OCI-LY1 (cell line): Measurements from ENCODE around the gene CARMIL1.
A peak's percentile ranks its signal among the peaks of the same experiment; 100 is the strongest.

Experiments used
- H2AFZ ChIP-seq: fragments of 200-600 bp; sonication (generic), shearing (Covaris generic); 2 replicates; pipeline ENCODE4 v1.6.0; 2014; ENCODE audit warnings: antibody characterized with exemption, mild to moderate bottlenecking, low read length
- H3F3A ChIP-seq: fragments of 200-600 bp; sonication (generic), shearing (Covaris generic); 2 replicates; pipeline ENCODE4 v1.6.0; 2014; ENCODE audit warnings: mild to moderate bottlenecking, antibody characterized with exemption, low read length, moderate library complexity; ENCODE audit not compliant: insufficient read depth
- H3K27ac ChIP-seq: fragments of 200-600 bp; sonication (generic); 2 replicates; pipeline ENCODE4 v1.5.1; 2014; ENCODE audit warnings: low read length, mixed run types, mild to moderate bottlenecking, low read depth; ENCODE audit not compliant: poor library complexity, severe bottlenecking
- H3K27me3 ChIP-seq: fragments of 200-600 bp; sonication (generic); 2 replicates; pipeline ENCODE4 v1.6.0; 2014; ENCODE audit warnings: antibody characterized with exemption, mild to moderate bottlenecking, low read length, moderate library complexity; ENCODE audit not compliant: insufficient read depth
- H3K36me3 ChIP-seq: fragments of 200-600 bp; sonication (generic); 2 replicates; pipeline ENCODE4 v1.6.1; 2014; ENCODE audit warnings: mild to moderate bottlenecking, antibody characterized with exemption, low read length, moderate library complexity, mixed read lengths; ENCODE audit not compliant: insufficient read depth
- H3K4me1 ChIP-seq: fragments of 200-600 bp; sonication (generic); 2 replicates; pipeline ENCODE4 v1.5.1; 2014; ENCODE audit warnings: mild to moderate bottlenecking, low read length, moderate library complexity; ENCODE audit not compliant: insufficient read depth, severe bottlenecking
- H3K4me2 ChIP-seq: fragments of 200-600 bp; sonication (generic), shearing (Covaris generic); 2 replicates; pipeline ENCODE4 v1.6.1; 2014; ENCODE audit warnings: low read length
- H3K4me3 ChIP-seq: fragments of 200-600 bp; sonication (generic); 2 replicates; pipeline ENCODE4 v1.5.1; 2014; ENCODE audit warnings: low read length, low read depth, mild to moderate bottlenecking, mixed read lengths; ENCODE audit not compliant: poor library complexity, severe bottlenecking
- H3K79me2 ChIP-seq: fragments of 200-600 bp; shearing (Covaris generic); 2 replicates; pipeline ENCODE4 v1.6.1; 2016; ENCODE audit warnings: mixed run types, low read length, mixed read lengths; ENCODE audit not compliant: insufficient read depth
- H3K9ac ChIP-seq: fragments of 200-600 bp; sonication (generic), shearing (Covaris generic); 2 replicates; pipeline ENCODE4 v1.6.1; 2014; ENCODE audit warnings: mild to moderate bottlenecking, low read length, mixed read lengths
- H3K9me2 ChIP-seq: fragments of 200-600 bp; sonication (generic), shearing (Covaris generic); 2 replicates; pipeline ENCODE4 v1.6.1; 2014; ENCODE audit warnings: low read depth, mild to moderate bottlenecking, low read length, mixed read lengths
- H3K9me3 ChIP-seq: fragments of 200-600 bp; shearing (Covaris generic); 2 replicates; pipeline ENCODE4 v1.6.1; 2014; ENCODE audit warnings: low read length, mixed read lengths
- H4K20me1 ChIP-seq: fragments of 200-600 bp; sonication (generic), shearing (Covaris generic); 2 replicates; pipeline ENCODE4 v1.6.0; 2016; ENCODE audit warnings: mild to moderate bottlenecking, low read length; ENCODE audit not compliant: insufficient read depth
- CTCF ChIP-seq: fragments of 200-600 bp; sonication (generic), shearing (Covaris generic); IDR thresholded peaks from 2 replicates; pipeline ENCODE4 v1.5.1; 2017; ENCODE audit warnings: mild to moderate bottlenecking, antibody characterized with exemption, low read length, moderate library complexity, mixed read lengths
- EZH2 ChIP-seq: fragments of 200-600 bp; sonication (generic), shearing (Covaris generic); IDR thresholded peaks from 2 replicates; pipeline ENCODE4 v1.8.0; 2017; ENCODE audit warnings: borderline replicate concordance, mixed run types, mild to moderate bottlenecking, antibody characterized with exemption, low read length, moderate library complexity, mixed read lengths

Gene CARMIL1

GRCh38 chr6:25415274-25415673 is 136.1 kb downstream of the CARMIL1 start:
- no peak overlapping the region for H3K4me3 ChIP-seq
- H3K9me3 ChIP-seq, result no peaks in the 10 kb centered on the region
- H3K27me3 ChIP-seq, result no peaks in the 10 kb centered on the region
- peaks cover 23% of the 10 kb centered on the region for H3K79me2 ChIP-seq
- no peaks in the 10 kb centered on the region for H4K20me1 ChIP-seq
- H3K4me1 ChIP-seq, result peaks cover 99% of the 10 kb centered on the region
- H2AFZ ChIP-seq, result no peak overlapping the region
- H3K9ac ChIP-seq, result no peak overlapping the region
- TF ChIP-seq EZH2, result no peak
- TF ChIP-seq CTCF, result no peak
- H3K36me3 ChIP-seq, result no peaks in the 10 kb centered on the region
- H3K4me2 ChIP-seq, result no peak overlapping the region
- H3K9me2 ChIP-seq, result no peaks in the 10 kb centered on the region
- H3K27ac ChIP-seq, result peak overlapping the region; percentile 99
- no peaks in the 10 kb centered on the region for H3F3A ChIP-seq

- Histone ChIP-seq H3K4me1 (peaks cover 99% of the 10 kb centered on the region), H3K4me3 (no peak overlapping the region), H3K9ac (no peak overlapping the region), H3K9me3 (no peaks in the 10 kb centered on the region), H3K27me3 (no peaks in the 10 kb centered on the region), H3K79me2 (peaks cover 19% of the 10 kb centered on the region), H3F3A (no peaks in the 10 kb centered on the region), H2AFZ (no peak overlapping the region), H3K9me2 (no peaks in the 10 kb centered on the region), H3K27ac (peak overlapping the region; percentile 99), H3K4me2 (no peak overlapping the region), H4K20me1 (no peaks in the 10 kb centered on the region), H3K36me3 (no peaks in the 10 kb centered on the region)
- TF ChIP-seq EZH2, result no peak
- no peak for TF ChIP-seq CTCF
Observed at GRCh38 chr6:25415701-25416100, 136.5 kb downstream of the CARMIL1 start.

- 0 out of 2 replicates have a peak, but pooled peaks cover 3% of the 10 kb centered on the region for H3K36me3 ChIP-seq
- no peak overlapping the region; the same call in 1 of the 2 replicates for H3K9ac ChIP-seq
- no peaks in the 10 kb centered on the region for H3K9me3 ChIP-seq
- H3K4me3 ChIP-seq, result no peak overlapping the region
- H3K9me2 ChIP-seq, result no peaks in the 10 kb centered on the region
- H3K27ac ChIP-seq, result peak overlapping the region; percentile 67
- H3F3A ChIP-seq, result no peaks in the 10 kb centered on the region
- H4K20me1 ChIP-seq, result no peaks in the 10 kb centered on the region
- H3K79me2 ChIP-seq, result peaks cover 14% of the 10 kb centered on the region
- peaks cover 89% of the 10 kb centered on the region for H3K4me1 ChIP-seq
- H3K4me2 ChIP-seq, result no peak overlapping the region; the same call in 1 of the 2 replicates
- no peak overlapping the region for H2AFZ ChIP-seq
- H3K27me3 ChIP-seq, result no peaks in the 10 kb centered on the region
- TF ChIP-seq EZH2 (no peak), CTCF (no peak)
Observed at GRCh38 chr6:25417046-25417605, 138.0 kb downstream of the CARMIL1 start.
